GM21737 (cell line): ENCODE results near the gene SCTR.

Experiments
- ATAC-seq: cut with Tn5 transposase; IDR thresholded peaks from one replicate; pipeline ENCODE4 v1.9.1; 2021; ENCODE audit warnings: mild to moderate bottlenecking, moderate library complexity; ENCODE audit not compliant: unreplicated experiment

SCTR gene

DNA sequence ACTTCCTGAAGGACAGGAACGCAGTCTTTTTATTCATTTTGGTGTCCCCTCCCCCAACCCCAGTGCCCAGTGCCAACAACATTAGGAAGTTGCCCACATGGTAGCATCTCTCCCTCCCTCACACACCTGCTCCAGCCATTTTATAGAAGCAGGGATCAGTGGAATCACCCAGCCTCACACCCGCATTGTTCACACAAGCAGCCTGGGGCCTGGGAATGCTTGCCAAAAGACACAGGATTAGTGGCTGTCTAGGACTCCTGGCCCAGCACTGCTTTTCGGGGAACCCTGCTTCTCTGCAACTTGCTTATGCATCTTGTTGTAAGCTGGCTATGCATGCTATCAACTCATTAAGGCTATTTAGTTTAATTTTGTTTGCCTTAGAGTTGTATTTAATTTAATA lies 74.8 kb downstream of the SCTR start:
- ATAC-seq = no peak

GRCh38 chr2:119448427-119449141 lies 75.7 kb downstream of the SCTR start:
- ATAC-seq = no peak

- no peak for ATAC-seq
Measured at GRCh38 chr2:119446037-119446436, 78.2 kb downstream of the SCTR start.

- ATAC-seq = no peak
Measured at GRCh38 chr2:119442850-119443249, 81.4 kb downstream of the SCTR start.

DNA sequence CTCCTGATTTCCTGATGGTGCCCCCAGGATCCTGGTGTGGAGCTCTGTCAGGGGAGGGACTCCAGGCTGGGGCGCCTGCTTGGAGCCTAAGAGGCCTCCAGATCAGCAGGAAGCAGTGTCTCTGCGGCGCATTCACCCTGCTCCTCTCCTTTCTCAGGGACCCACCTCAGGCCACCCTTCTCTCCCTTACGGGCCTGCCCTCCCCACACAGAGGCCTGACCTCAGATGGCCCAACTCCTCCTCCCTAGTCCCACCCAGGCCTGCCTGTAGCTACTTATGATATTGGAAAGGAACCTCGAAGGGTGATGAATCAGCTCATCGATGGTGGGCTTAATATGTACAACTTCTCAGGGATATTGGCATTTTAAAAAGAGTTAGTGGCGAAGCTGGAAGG lies 82.1 kb downstream of the SCTR start:
- ATAC-seq = no peak

DNA sequence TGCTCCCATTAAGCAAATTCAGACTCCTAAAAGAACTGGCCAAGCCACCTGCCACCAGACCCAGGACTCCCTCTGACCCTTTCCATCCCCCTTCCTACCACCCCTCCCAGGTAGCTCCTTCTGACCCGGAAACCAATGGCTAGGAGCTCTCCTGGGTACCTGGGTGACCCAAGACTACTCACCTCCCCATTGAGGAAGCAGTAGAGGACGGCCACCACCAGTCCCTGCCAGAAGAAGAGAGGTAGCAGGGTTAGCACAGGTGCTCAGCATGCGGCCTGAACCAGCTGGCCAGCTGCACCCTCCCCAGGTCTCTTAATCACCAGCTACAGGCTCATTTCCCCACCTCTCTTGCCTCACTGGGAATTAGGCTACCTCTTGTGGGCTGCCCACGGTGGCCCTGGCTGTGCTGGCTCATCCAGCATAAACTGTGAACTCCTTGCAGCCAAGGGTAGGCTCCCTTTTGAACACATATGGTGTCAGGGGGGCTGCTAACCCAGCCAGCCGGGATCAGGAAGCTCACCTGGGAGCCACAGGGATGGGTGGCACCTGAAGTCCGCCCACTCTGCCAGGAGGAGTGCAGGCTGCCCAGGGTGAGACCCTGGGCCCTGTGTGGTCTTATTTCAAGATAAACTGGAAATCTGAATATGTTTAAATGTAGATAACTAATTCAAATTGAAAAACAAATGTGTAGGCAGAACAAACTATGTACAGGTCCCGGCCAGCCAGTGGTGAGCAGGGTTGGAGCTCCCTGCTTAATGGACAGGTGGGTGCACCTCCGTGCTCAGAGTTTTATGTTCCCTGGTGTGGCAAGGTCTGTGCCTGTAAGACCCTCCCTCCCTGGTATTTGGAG lies 82.7 kb downstream of the SCTR start:
- no peak for ATAC-seq

- no peak for ATAC-seq
Measured at GRCh38 chr2:119440873-119441272, 83.4 kb downstream of the SCTR start.

- no peak for ATAC-seq
Measured at GRCh38 chr2:119440501-119440870, 83.8 kb downstream of the SCTR start.

DNA sequence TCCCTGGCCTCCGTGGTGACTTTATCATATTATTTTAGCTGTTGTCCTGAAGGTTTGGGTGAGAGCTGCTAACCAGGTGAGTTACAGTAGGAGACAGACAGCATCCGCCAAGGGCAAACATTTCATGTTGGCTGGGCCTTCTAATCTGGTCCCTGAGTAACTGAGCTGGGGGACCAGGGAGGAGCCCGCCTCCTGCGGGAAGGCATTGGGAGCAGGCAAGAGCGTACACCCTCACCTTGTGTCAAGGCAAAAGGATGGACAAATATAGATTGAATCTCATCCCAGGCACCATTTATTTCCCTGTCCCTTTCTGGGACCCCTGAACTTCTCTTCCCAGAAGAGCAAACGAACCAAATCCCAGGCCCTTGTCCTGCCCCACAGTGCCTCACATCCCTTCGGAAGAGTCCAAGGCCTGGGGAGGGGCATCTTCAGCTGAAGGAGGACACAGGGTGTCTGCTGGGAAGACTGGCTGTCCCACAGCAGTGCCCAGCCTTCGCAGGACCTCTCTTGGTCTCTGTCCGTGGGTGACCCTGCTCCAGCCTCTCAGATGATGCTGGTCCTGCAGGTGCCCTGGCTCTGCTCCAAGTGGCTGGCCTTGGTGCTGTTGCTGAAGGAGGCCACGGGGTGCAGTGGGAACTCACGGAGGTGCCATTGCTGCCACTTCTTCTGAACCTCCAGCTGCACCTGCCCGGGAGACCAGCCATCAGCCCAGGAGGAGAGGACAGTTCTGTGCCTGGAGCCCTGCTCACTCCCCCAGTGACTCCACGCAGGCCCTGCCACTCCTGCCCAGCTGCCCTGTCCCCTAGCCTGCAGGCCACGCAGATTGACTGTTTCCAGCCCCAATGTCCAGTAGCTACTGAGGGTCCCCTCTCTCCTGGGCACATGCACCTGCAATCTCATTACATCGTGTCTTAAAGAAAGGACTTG lies 84.4 kb downstream of the SCTR start:
- no peak for ATAC-seq

- no peak for ATAC-seq
Measured at GRCh38 chr2:119438726-119439284, 85.5 kb downstream of the SCTR start.

DNA sequence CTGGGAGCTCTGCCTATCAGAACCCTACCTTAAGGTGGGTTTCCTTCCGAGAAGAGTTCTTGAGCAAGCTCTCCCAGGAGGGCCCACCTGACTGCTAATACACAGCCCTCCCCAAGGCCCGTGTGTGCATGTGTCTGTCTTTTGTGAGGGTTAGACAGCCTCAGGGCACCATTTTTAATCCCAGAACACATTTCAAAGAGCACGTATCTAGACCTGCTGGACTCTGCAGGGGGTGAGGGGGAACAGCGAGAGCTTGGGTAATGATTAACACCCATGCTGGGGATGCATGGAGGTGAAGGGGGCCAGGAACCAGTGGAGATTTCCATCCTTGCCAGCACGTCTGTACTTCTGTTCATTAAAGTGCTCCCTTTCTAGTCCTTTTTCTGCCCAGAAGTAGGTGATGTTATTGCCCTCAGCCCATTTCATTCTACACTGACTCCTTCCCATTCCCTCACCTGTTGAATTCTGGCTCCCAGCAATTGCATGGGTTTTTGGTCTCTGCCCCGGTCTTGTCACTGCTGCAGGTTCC lies 86.1 kb downstream of the SCTR start:
- no peak for ATAC-seq

DNA sequence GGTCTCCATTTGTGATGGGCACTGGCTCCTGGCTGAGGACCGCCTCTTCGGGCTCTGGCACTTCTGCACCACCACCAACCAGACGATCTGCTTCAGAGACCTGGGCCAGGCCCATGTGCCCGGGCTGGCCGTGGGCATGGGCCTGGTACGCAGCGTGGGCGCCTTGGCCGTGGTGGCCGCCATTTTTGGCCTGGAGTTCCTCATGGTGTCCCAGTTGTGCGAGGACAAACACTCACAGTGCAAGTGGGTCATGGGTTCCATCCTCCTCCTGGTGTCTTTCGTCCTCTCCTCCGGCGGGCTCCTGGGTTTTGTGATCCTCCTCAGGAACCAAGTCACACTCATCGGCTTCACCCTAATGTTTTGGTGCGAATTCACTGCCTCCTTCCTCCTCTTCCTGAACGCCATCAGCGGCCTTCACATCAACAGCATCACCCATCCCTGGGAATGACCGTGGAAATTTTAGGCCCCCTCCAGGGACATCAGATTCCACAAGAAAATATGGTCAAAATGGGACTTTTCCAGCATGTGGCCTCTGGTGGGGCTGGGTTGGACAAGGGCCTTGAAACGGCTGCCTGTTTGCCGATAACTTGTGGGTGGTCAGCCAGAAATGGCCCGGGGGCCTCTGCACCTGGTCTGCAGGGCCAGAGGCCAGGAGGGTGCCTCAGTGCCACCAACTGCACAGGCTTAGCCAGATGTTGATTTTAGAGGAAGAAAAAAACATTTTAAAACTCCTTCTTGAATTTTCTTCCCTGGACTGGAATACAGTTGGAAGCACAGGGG lies 87.1 kb downstream of the SCTR start:
- ATAC-seq = no peak

DNA sequence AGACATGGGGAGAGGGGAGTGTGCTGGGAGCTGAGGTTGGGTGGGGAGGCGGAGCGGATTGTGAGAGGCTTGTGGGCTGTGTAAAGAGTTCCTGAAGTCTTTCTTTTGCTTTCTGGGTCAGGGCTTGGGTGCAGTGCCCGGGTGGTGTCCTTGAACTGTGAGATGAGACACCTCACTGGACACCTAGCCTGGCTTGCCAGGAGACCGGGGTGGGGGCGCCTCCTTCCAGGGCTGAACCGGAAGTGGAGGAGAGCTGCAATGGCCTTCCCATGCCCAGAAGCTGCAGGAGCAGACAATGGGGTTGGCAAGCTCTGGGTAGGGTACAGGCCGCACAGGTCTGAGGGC lies 88.4 kb downstream of the SCTR start:
- ATAC-seq = no peak

GRCh38 chr2:119435081-119435952 lies 89.0 kb downstream of the SCTR start:
- no peak for ATAC-seq

DNA sequence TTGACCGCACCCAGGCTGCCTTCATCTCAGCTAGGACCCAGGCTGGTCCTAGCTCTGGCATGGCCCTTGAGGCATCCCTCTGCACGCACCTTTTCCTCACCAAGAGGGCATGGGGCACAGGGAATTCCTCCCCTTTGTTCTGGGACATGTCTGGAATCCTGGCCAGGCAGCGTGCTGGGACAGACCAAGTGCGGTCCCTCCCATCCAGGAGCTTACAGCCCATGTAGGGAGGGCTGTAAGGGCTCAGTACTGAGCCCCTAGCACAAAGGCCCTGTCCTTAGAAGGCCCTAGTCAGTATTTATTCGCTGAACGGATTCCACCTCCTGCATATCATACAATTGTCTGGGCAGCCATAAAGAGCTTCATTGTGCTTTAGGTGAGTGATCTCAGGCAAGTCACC lies 89.6 kb downstream of the SCTR start:
- no peak for ATAC-seq

- ATAC-seq = no peak
Measured at GRCh38 chr2:119433636-119434327, 90.5 kb downstream of the SCTR start.

GRCh38 chr2:119432851-119433522 lies 91.3 kb downstream of the SCTR start:
- ATAC-seq = no peak
